Mucosa of stomach (tissue), 1 donor: ENCODE measurements around the gene SLC38A3.

Experiments used
- H3K27me3 ChIP-seq: one replicate; pipeline ENCODE4 v1.7.0; 2013; ENCODE audit warnings: mild to moderate bottlenecking, low read length; ENCODE audit not compliant: control insufficient read depth, insufficient read depth
- H3K36me3 ChIP-seq: one replicate; pipeline ENCODE4 v1.7.0; 2013; ENCODE audit warnings: low read length; ENCODE audit not compliant: control insufficient read depth, insufficient read depth
- H3K4me1 ChIP-seq: one replicate; pipeline ENCODE4 v1.7.0; 2013; ENCODE audit warnings: mild to moderate bottlenecking, low read length; ENCODE audit not compliant: control insufficient read depth, insufficient read depth
- H3K4me3 ChIP-seq: one replicate; pipeline ENCODE4 v1.7.0; 2013; ENCODE audit warnings: low read length
- H3K9ac ChIP-seq: one replicate; pipeline ENCODE4 v1.7.0; 2013; ENCODE audit warnings: mild to moderate bottlenecking, low read length, moderate library complexity
- H3K9me3 ChIP-seq: one replicate; pipeline ENCODE4 v1.7.0; 2013; ENCODE audit warnings: mild to moderate bottlenecking, low read length, moderate library complexity; ENCODE audit not compliant: control insufficient read depth
- donor health status: Pancreatic carcinoma.

SLC38A3 gene

DNA sequence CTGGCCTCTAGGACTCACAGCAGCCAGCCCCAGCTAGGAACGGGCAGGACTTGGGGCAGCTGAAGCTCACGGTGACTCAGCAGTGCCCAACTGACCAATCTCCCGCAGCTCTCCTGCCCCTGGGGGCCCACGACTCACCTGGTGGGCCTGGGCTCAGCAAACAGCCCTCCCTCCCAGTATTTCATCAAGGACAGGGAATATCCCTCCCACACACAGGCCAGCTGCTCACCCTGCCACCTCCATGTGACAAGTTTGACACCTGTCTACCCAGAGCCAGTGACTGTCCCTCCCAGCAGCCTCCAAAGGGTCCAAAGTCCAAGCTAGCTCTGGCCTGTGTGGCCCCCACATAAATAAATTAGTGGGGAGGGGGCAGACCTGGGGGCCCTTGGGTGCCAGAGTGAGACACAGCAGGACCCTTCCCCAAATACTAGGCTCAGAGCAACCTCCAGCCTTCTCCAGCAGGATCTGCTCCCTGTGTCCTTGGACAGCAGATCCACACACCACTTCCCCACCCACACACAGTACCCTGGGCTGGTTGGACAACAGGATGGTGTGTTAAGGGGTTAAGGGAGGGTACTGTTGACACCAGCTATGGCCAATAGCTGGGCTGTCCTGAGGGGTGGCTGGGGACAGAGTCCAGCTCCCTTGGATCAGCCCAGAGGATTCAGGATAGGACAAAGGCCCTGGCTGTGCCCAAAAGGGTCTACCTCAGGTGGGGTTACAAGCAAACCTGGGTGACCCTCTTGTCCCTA is 9.4 kb upstream of the SLC38A3 start:
- Histone ChIP-seq H3K36me3 (no peaks in the 10 kb centered on the region), H3K4me1 (peaks cover 9% of the 10 kb centered on the region), H3K9ac (no peak overlapping the region), H3K27me3 (peaks cover 36% of the 10 kb centered on the region), H3K9me3 (no peaks in the 10 kb centered on the region), H3K4me3 (no peak overlapping the region)

DNA sequence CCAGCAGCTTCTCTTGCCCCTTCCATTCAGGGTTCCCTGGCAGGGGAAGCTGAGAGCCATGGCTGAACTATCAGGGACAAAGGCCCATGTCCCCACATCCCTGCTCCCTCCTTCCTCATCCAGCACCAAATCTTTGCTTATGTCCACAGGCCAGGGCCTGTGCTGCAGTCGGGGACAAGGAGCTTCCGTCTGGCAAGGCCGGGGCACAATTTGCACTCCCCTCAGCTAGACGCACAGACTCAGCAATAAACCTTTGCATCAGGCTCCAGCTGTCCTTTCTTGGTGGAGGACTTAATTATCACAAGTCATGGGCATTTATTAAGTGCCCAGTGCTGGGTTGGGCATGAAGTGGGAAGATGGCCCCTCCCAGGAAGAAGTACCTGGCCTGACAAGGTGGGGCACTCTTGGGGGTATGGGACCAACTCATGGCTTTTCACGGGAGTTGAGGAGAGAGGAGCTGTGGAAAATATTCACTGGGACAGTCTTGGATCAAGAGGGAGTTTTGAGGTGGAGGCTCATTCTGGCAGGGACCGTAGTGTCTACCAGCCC is 8.7 kb upstream of the SLC38A3 start:
- Histone ChIP-seq H3K27me3 (peaks cover 39% of the 10 kb centered on the region), H3K9ac (no peak overlapping the region), H3K9me3 (no peaks in the 10 kb centered on the region), H3K4me3 (no peak overlapping the region), H3K4me1 (peaks cover 9% of the 10 kb centered on the region), H3K36me3 (no peaks in the 10 kb centered on the region)

- Histone ChIP-seq H3K9ac (no peak overlapping the region), H3K27me3 (peaks cover 55% of the 10 kb centered on the region), H3K4me1 (peaks cover 10% of the 10 kb centered on the region)
Observed at GRCh38 chr3:50201573-50202315, 3.3 kb upstream of the SLC38A3 start.

GRCh38 chr3:50202353-50203112 is 2.5 kb upstream of the SLC38A3 start:
- H3K9ac ChIP-seq = no peak overlapping the region
- no peak overlapping the region for H3K4me3 ChIP-seq
- no peaks in the 10 kb centered on the region for H3K9me3 ChIP-seq
- H3K4me1 ChIP-seq = peaks cover 10% of the 10 kb centered on the region
- no peaks in the 10 kb centered on the region for H3K36me3 ChIP-seq
- H3K27me3 ChIP-seq = peaks cover 56% of the 10 kb centered on the region

More at GRCh38 chr3:50201573-50202315, 3.3 kb upstream of the SLC38A3 start:
- Histone ChIP-seq H3K4me3 (no peak overlapping the region), H3K36me3 (no peaks in the 10 kb centered on the region), H3K9me3 (no peaks in the 10 kb centered on the region)

DNA sequence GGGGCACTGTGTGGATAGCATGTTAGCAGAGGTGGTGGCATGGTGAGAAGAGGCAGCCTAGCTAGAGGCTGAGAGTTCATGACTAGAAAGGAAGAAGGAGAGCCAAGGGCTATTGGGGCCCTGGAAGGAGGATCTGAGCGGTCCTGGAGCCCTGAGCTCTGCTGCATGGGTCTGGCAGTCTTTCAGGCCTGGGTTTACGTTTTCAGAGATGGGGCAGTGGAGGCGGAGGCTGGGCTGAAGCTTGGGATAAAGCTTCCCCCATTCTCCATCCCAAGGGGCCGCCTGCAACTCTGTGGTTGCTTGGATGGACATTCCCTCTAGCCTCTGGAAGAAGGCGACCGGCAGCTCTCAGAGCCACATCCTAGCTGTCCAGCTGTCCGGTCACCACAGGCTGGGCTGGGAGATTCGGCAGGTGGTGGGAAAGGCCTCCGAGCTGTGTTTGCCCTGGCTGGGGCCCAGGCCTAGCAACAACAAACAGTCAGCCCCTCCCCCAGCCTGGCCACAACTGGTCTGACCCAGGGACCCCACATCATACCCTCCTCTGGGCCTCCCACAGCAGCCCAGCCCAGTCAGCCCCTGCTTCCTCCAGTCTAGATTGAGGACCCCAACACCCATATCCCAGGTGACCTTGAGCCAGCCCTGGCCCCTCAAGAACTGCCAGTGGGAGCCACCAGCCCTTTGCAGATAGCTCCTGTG is 1.8 kb upstream of the SLC38A3 start:
- H3K9me3 ChIP-seq = no peaks in the 10 kb centered on the region
- H3K4me1 ChIP-seq = peaks cover 10% of the 10 kb centered on the region
- H3K36me3 ChIP-seq = no peaks in the 10 kb centered on the region
- H3K9ac ChIP-seq = no peak overlapping the region
- no peak overlapping the region for H3K4me3 ChIP-seq
- peaks cover 56% of the 10 kb centered on the region for H3K27me3 ChIP-seq

DNA sequence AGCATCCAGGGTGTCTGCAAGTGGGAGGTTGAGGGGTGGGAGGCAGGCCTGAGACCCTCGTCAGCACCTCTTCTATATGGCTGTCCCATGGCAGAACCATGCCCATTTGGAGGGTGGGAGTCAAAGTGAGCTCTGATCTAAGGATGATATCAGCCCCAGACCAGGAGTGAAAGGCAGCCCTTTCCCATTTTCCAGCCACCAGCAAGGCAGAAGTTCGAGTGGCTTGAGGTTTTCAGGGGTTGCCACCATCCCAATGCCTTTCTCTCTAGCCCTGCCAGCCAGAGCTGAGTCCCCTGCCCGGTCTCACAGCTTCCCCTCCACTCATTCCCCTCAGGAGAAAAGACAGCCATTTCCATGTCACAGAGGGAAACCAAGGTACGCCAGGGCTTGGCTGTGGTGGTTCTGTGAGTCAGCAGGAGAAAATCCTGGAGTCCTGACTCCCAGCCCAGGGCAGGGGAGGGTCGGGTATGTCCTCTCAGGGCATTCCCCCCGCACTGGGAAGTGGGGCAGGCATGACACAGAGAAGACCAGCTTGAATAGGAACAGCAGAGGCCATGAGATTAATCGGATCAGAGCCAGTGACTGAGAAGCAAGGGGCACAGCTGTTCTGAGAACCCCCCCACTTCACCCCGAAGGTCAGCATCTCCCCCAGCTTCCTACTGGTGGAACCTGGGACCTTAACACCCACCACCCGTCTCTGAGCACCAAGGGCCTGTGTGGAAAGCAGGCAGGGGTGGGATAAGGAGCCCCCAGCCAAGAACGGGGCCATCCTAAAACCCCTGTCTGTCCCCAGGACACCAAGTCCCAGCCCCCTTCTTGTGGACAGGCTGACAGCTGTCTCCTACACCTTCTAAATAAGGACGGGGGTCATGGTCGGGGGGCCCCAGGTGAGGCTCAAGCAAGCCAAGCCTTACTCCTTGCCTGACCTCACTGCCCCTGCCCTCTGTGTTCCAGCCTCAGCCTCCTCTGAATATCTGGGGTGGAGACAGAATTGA is 965 bp upstream of the SLC38A3 start:
- peaks cover 10% of the 10 kb centered on the region for H3K4me1 ChIP-seq
- H3K36me3 ChIP-seq = no peaks in the 10 kb centered on the region
- peaks cover 56% of the 10 kb centered on the region for H3K27me3 ChIP-seq
- no peak overlapping the region for H3K9ac ChIP-seq
- H3K4me3 ChIP-seq = no peak overlapping the region
- H3K9me3 ChIP-seq = no peaks in the 10 kb centered on the region

- peaks cover 19% of the 10 kb centered on the region for H3K4me1 ChIP-seq
- H3K4me3 ChIP-seq = no peak overlapping the region
- no peak overlapping the region for H3K9ac ChIP-seq
- H3K36me3 ChIP-seq = no peaks in the 10 kb centered on the region
- no peaks in the 10 kb centered on the region for H3K9me3 ChIP-seq
- H3K27me3 ChIP-seq = peaks cover 58% of the 10 kb centered on the region
Observed at GRCh38 chr3:50205413-50206276, 574 bp downstream of the SLC38A3 start.

- peaks cover 46% of the 10 kb centered on the region for H3K27me3 ChIP-seq
- no peaks in the 10 kb centered on the region for H3K36me3 ChIP-seq
- H3K9me3 ChIP-seq = no peaks in the 10 kb centered on the region
- no peak overlapping the region for H3K9ac ChIP-seq
- peaks cover 26% of the 10 kb centered on the region for H3K4me1 ChIP-seq
- no peak overlapping the region for H3K4me3 ChIP-seq
Observed at GRCh38 chr3:50207359-50208042, 2.4 kb downstream of the SLC38A3 start.

DNA sequence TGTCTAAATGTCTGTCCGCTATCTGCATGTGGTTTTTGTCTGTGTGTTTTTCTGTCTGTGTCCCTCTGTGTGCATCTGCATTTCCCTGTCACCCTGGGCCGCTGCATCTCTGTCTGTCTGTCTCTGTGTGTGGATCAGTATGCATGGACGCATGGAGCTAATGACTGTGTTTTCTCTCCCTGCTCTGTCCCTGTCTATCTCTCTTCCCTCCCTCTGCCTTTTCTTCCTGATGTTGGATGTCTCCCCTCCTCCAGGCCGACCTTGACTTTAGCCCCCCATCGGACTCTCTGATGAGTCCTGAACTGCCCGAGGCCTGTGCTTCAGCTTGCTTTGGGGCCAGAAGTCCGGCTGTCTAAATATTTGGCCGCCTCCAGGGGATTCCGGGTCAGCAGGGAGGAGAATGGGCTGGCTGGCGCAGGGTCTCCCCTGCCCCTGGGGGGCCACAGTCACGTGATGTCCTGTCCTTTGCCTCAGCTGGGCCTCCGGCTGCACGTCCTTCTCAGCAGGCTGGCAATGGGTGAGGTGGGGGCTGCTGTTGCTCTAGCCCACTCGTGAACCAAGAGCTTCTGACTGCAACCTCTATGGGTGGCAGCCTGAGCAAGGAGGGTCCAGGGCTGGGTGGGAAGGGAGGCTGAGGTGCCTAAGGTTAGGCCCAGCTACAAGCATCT is 3.7 kb downstream of the SLC38A3 start:
- peaks cover 33% of the 10 kb centered on the region for H3K27me3 ChIP-seq
- no peak overlapping the region for H3K4me3 ChIP-seq
- no peaks in the 10 kb centered on the region for H3K36me3 ChIP-seq
- H3K4me1 ChIP-seq = peaks cover 38% of the 10 kb centered on the region
- H3K9me3 ChIP-seq = no peaks in the 10 kb centered on the region
- H3K9ac ChIP-seq = no peak overlapping the region
